ENCODE data around the gene CHST3.

The CHST3 gene

GRCh38 chr10:72035252-72035887 is 71.2 kb downstream of the CHST3 start:
- ATAC-seq, result no peak
- Mint-ChIP-seq H3K27me3 (peaks cover 17% of the 10 kb centered on the region), H3K4me1 (peaks cover 5% of the 10 kb centered on the region), H3K27ac (peak overlapping the region in 1 of 2 donors; percentile 27), H3K4me3 (no peak overlapping the region), H3K9me3 (no peaks in the 10 kb centered on the region)
- DNase-seq, result no peak

GRCh38 chr10:72037266-72037665 is 73.1 kb downstream of the CHST3 start:
- H3K27ac Mint-ChIP-seq, result no peak overlapping the region
- no peak for DNase-seq
- peaks cover under 1% of the 10 kb centered on the region for H3K27me3 Mint-ChIP-seq
- ATAC-seq, result no peak
- H3K4me3 Mint-ChIP-seq, result no peak overlapping the region
- peaks cover 5% of the 10 kb centered on the region for H3K4me1 Mint-ChIP-seq
- no peaks in the 10 kb centered on the region for H3K9me3 Mint-ChIP-seq

DNA sequence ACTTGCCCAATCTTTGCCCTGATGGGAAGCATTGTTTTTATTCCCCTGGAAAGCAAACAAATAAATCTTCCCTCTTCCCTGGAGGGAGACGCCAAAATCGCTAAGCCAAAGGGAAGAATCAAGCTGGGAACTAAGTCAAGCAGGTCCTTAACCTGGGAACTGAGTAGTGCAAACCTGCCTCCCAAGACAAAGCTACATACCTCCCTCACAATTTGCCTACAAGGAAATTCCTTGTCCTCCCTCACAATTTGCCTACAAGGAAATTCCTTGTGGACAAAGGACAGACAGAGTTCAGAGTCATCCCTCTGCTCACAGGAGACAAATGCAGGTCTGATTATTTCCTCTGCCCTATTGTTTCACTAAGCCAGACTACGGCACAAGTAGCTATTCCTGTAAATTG is 73.6 kb downstream of the CHST3 start:
- Mint-ChIP-seq H3K27me3 (no peaks in the 10 kb centered on the region), H3K27ac (no peak overlapping the region), H3K4me1 (peaks cover 5% of the 10 kb centered on the region), H3K4me3 (no peak overlapping the region), H3K9me3 (no peaks in the 10 kb centered on the region)
- DNase-seq (no peak), ATAC-seq (no peak)

GRCh38 chr10:72038458-72039001 is 74.3 kb downstream of the CHST3 start:
- ATAC-seq, result no peak
- Mint-ChIP-seq H3K27me3 (no peaks in the 10 kb centered on the region), H3K9me3 (no peaks in the 10 kb centered on the region), H3K4me1 (peaks cover 5% of the 10 kb centered on the region), H3K4me3 (no peak overlapping the region), H3K27ac (no peak overlapping the region)
- no peak for DNase-seq

DNA sequence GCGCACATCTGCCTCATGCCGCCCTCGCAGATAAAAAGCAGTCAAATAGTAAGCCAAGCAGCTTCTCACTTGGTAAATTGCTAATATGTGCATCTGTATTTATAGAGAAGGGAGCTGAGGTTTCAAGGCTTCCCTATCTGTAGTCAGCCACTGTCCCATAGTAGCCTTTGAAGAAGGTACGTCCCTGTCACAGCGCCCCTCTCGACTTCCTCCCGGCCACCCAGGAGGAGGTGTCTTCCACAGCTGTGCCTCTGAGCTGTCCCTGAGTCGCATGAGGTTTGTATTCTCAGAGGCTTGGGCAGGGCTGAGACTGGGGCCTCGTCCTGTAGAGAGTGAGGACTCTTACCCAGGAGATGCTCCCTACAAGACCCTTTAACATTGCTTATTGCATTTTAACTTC is 75.2 kb downstream of the CHST3 start:
- H3K4me1 Mint-ChIP-seq, result peaks cover 2% of the 10 kb centered on the region
- no peak overlapping the region for H3K4me3 Mint-ChIP-seq
- no peak for DNase-seq
- H3K27me3 Mint-ChIP-seq, result no peaks in the 10 kb centered on the region
- no peaks in the 10 kb centered on the region for H3K9me3 Mint-ChIP-seq
- no peak for ATAC-seq
- H3K27ac Mint-ChIP-seq, result no peak overlapping the region

DNA sequence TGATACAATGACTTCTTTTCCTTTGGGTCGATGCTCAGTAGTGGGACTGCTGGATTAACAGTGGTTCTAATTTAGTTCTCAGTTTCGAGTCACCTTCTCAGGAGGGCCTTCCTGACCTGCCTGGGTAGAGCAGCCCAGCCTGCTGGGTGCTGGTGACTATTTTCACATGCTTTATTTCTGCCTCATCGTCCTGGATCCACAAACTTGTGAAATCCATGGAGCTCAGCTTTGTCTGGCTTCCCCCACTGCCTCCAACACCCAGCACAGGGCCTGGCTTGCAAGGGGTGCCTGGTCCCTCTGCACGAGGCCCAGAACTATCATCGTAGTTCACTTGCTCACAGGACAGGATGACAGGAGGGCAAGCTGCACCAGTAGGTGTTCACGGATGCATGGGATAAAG is 77.3 kb downstream of the CHST3 start:
- Mint-ChIP-seq H3K4me1 (peaks cover 5% of the 10 kb centered on the region), H3K9me3 (no peaks in the 10 kb centered on the region), H3K4me3 (no peak overlapping the region), H3K27ac (no peak overlapping the region), H3K27me3 (no peaks in the 10 kb centered on the region)
- no peak for ATAC-seq
- no peak for DNase-seq

- no peaks in the 10 kb centered on the region for H3K27me3 Mint-ChIP-seq
- no peak for DNase-seq
- ATAC-seq, result no peak
- no peak overlapping the region for H3K4me3 Mint-ChIP-seq
- no peaks in the 10 kb centered on the region for H3K9me3 Mint-ChIP-seq
- peaks cover 6% of the 10 kb centered on the region for H3K4me1 Mint-ChIP-seq
- no peak overlapping the region for H3K27ac Mint-ChIP-seq
These were observed 79.0 kb downstream of the CHST3 start for GRCh38 chr10:72043016-72043834.

DNA sequence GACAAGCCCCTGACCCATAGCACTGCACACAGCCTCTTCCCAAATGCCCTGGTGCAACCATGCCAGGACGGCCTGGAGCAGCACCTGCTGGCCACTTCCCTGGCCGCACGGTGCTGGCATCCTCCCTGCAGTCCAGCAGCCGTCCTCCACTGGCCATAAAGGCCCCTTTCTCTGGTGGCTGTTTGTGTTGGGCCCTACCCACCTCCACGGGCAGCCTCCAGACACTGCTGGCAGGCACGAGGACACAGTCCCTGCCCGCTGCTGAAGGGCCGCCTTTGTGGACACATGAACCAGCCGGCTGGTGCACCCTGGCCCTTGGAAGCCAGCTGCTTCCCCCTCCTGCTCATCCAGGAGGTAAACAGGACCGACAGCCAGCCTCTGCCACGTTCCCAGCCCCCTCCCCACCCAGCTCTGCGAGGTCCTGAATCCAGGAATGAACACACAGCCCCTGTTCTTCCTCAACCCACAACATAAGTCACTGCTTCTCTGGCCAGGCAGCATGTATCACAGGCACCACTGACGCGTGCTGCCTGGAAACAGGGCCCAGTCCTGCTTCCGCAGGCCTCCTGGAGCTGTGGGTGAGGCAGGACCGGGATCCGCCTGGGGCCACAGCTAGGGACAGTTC is 80.3 kb downstream of the CHST3 start:
- H3K4me1 Mint-ChIP-seq, result peaks cover 19% of the 10 kb centered on the region
- H3K27ac Mint-ChIP-seq, result peak overlapping the region; percentile 46 to 59
- no peaks in the 10 kb centered on the region for H3K27me3 Mint-ChIP-seq
- peaks cover 0 to 5% of the 10 kb centered on the region in 2 donors for H3K9me3 Mint-ChIP-seq
- ATAC-seq, result no peak
- H3K4me3 Mint-ChIP-seq, result no peak overlapping the region
- no peak for DNase-seq

- Mint-ChIP-seq H3K27ac (no peak overlapping the region), H3K27me3 (no peaks in the 10 kb centered on the region)
- ATAC-seq, result no peak
These were observed 81.4 kb downstream of the CHST3 start for GRCh38 chr10:72045586-72045985.

GRCh38 chr10:72048450-72049124 is 84.4 kb downstream of the CHST3 start:
- H3K27me3 Mint-ChIP-seq, result no peaks in the 10 kb centered on the region

More at GRCh38 chr10:72045586-72045985, 81.4 kb downstream of the CHST3 start:
- peaks cover 30% of the 10 kb centered on the region for H3K4me1 Mint-ChIP-seq
- DNase-seq, result no peak
- H3K4me3 Mint-ChIP-seq, result no peak overlapping the region
- peaks cover 0 to 9% of the 10 kb centered on the region in 2 donors for H3K9me3 Mint-ChIP-seq

GRCh38 chr10:72049472-72049871 is 85.3 kb downstream of the CHST3 start:
- Mint-ChIP-seq H3K27ac (no peak overlapping the region), H3K4me3 (no peak overlapping the region), H3K9me3 (peaks cover 0 to 9% of the 10 kb centered on the region in 2 donors), H3K27me3 (no peaks in the 10 kb centered on the region), H3K4me1 (peaks cover 42% of the 10 kb centered on the region)
- ATAC-seq (no peak), DNase-seq (no peak)

More at GRCh38 chr10:72048450-72049124, 84.4 kb downstream of the CHST3 start:
- DNase-seq, result peak; percentile 84 to 88
- Mint-ChIP-seq H3K4me3 (no peak overlapping the region), H3K27ac (peak overlapping the region; percentile 1 to 26), H3K4me1 (peaks cover 40% of the 10 kb centered on the region), H3K9me3 (peaks cover 0 to 9% of the 10 kb centered on the region in 2 donors)
- peak; percentile 97 for ATAC-seq

- Mint-ChIP-seq H3K27ac (no peak overlapping the region), H3K27me3 (no peaks in the 10 kb centered on the region)
- no peak for ATAC-seq
These were observed 86.0 kb downstream of the CHST3 start for GRCh38 chr10:72049969-72050781.

DNA sequence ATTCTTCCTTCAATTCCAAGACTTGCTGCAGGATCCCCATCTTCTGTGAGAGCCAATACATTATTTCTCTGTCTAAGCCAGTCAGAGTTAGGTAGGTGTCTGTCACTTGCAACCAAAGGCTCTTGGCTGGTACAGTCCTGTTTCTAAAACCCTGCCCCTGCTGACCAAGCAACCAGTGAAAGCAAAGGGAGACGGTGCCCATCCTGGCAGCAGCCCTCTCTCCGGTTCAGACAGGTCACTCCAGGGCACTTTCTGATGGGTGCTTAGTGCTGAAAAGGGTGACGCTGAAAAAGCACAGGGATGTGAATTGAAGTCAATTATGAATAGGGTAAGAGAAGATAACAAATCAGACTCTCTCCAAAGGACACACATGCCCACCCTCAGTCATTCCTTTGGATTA is 86.7 kb downstream of the CHST3 start:
- H3K9me3 Mint-ChIP-seq, result peaks cover 0 to 9% of the 10 kb centered on the region in 2 donors
- no peak for DNase-seq
- no peaks in the 10 kb centered on the region for H3K27me3 Mint-ChIP-seq
- no peak overlapping the region for H3K27ac Mint-ChIP-seq
- peaks cover 50% of the 10 kb centered on the region for H3K4me1 Mint-ChIP-seq
- no peak for ATAC-seq
- no peak overlapping the region for H3K4me3 Mint-ChIP-seq

More at GRCh38 chr10:72049969-72050781, 86.0 kb downstream of the CHST3 start:
- peaks cover 0 to 9% of the 10 kb centered on the region in 2 donors for H3K9me3 Mint-ChIP-seq
- no peak overlapping the region for H3K4me3 Mint-ChIP-seq
- DNase-seq, result no peak
- H3K4me1 Mint-ChIP-seq, result peaks cover 48% of the 10 kb centered on the region

- H3K27me3 Mint-ChIP-seq, result no peaks in the 10 kb centered on the region
- ATAC-seq (no peak), DNase-seq (no peak)
- peaks cover 54% of the 10 kb centered on the region for H3K4me1 Mint-ChIP-seq
- no peak overlapping the region for H3K4me3 Mint-ChIP-seq
- peaks cover 0 to 9% of the 10 kb centered on the region in 2 donors for H3K9me3 Mint-ChIP-seq
- H3K27ac Mint-ChIP-seq, result peak overlapping the region in 1 of 2 donors; percentile 46
These were observed 89.5 kb downstream of the CHST3 start for GRCh38 chr10:72053690-72054089.

Data from stimulated activated naive CD8-positive, alpha-beta T cell treated with anti-CD3 and anti-CD28 coated beads, Interleukin-15, amount 100 ng/mL, for 72 hours (primary cell).